ENCODE data around the gene TSC22D2.

GRCh38 chr3:150399060-150399459 lies 9.0 kb upstream of the TSC22D2 start:
- TF ChIP-seq CTCF (IDR thresholded peaks at IDR 0.05; ENCODE audit: low read depth, low read length, poor library complexity, severe bottlenecking) (no peak), EZH2phosphoT487 (IDR thresholded peaks at IDR 0.05; ENCODE audit: borderline replicate concordance, low read length) (no peak)

All from DOHH2 (cell line).